Activated CD8-positive, alpha-beta memory T cell treated with anti-CD3 and anti-CD28 coated beads, Interleukin-2, amount 10 ng/mL, durations not matched to agents 7 days and 5 days (primary cell): ENCODE measurements around the gene NDP. TPM values are rescaled to one million over a fixed set of nuclear protein-coding genes. Genes with fewer than 3 reads are reported as not detected.

Experiments used
- ATAC-seq: fragments of 150-1000 bp; cut with Tn5 transposase; one replicate; pipeline ENCODE4 v1.10.0; 2021; ENCODE audit warnings: moderate library complexity
- CTCF ChIA-PET: fragments of 350-600 bp; sonication (Branson Sonifier 250); formaldehyde crosslinking; loops from one replicate; lab custom pipeline; 2021; ENCODE audit warnings: antibody characterized with exemption; lab: Charles Lee
- DNase-seq: peaks from one replicate; pipeline ENCODE4 v3.0.0-alpha.2; 2020
- H3K27ac Mint-ChIP-seq: one replicate; pipeline ENCODE4 v1.8.0; 2021; ENCODE audit warnings: mild to moderate bottlenecking, mixed read lengths
- H3K27me3 Mint-ChIP-seq: one replicate; pipeline ENCODE4 v1.8.0; 2021; ENCODE audit warnings: mixed read lengths
- H3K36me3 Mint-ChIP-seq: one replicate; pipeline ENCODE4 v1.8.0; 2021; ENCODE audit warnings: mild to moderate bottlenecking, mixed read lengths
- H3K4me1 Mint-ChIP-seq: one replicate; pipeline ENCODE4 v1.8.0; 2021; ENCODE audit warnings: mixed read lengths
- H3K4me3 Mint-ChIP-seq: one replicate; pipeline ENCODE4 v1.8.0; 2021; ENCODE audit warnings: mild to moderate bottlenecking, moderate library complexity, mixed read lengths
- H3K9me3 Mint-ChIP-seq: one replicate; pipeline ENCODE4 v1.8.0; 2022; ENCODE audit warnings: low read depth, mixed read lengths
- total RNA-seq, 2 experiments: library from RNA; stranded (reverse); gene quantifications; one replicate each; pipeline ENCODE4 v1.2.3, GENCODE V29; 2021

NDP gene
- total RNA-seq, 2 experiments from 2014 or later: not detected

DNA sequence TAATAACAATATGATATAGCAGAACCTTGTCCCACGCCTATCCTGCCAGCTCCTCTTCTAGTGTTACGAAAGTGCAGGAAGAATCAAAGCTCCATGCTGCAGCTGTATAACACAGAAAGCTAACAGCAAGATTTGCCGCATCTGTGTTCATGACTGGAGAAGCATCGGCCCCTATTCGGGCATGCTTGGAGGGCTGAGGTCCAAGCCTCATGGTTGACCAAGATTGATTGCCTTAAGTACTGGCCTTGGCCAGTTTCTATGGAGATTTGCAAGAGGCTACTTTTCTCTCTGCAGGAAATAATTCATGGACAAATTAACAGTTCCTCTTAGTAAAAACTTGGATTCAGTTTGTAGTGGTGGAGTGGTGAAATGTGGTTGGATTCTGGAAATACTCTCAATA lies 12.9 kb upstream of the NDP start:
- DNase-seq (no peak), ATAC-seq (no peak)
- Mint-ChIP-seq H3K4me3 (no peak overlapping the region), H3K36me3 (peaks cover under 1% of the 10 kb centered on the region), H3K9me3 (no peaks in the 10 kb centered on the region), H3K4me1 (no peaks in the 10 kb centered on the region), H3K27me3 (no peaks in the 10 kb centered on the region), H3K27ac (no peak overlapping the region)
- CTCF ChIA-PET: no interaction called here

DNA sequence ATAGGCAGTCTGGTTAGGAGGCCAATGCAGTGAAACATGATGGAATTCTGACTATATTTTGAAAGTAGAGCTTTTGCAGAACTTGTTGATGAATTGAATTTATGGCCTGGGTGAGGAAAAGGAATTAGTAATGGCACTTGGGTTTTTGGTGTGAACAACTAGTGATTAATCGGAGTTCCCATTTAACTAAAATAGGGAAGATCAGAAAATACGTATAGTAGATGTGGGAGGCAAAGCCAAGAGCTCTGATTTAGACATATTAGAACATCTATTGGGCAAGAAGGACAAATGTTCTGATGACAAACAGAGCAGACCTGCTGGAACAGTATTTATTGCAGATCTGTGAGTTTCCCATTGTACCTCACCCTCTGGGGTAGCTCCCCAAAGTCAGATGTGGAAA lies 12.3 kb upstream of the NDP start:
- no peak overlapping the region for H3K27ac Mint-ChIP-seq
- H3K27me3 Mint-ChIP-seq: no peaks in the 10 kb centered on the region
- no peak for DNase-seq
- no peaks in the 10 kb centered on the region for H3K4me1 Mint-ChIP-seq
- H3K36me3 Mint-ChIP-seq: peaks cover 2% of the 10 kb centered on the region
- CTCF ChIA-PET: no interaction called here
- no peaks in the 10 kb centered on the region for H3K9me3 Mint-ChIP-seq
- ATAC-seq: no peak
- no peak overlapping the region for H3K4me3 Mint-ChIP-seq

DNA sequence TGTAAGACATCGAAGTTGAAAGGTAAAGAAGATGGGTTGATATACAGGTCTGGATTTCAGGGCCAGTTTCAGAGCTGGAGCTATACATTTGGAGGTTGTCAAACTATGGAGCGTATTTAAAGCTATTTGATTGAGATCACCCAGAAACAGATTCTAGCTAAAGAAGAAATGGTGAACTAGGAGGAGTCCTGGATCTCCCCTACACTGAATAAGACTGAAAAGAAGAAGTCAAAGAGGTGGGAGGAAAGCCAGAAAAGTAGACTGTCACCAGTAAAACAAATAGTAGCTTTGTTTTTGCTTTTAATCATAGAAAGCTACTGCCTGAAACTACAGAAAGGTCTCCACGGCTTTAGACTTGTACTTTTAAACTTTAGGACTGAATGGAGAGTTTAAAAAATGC lies 5.0 kb upstream of the NDP start:
- Mint-ChIP-seq H3K36me3 (peaks cover 3% of the 10 kb centered on the region), H3K4me3 (no peak overlapping the region), H3K4me1 (peaks cover 5% of the 10 kb centered on the region), H3K27ac (no peak overlapping the region), H3K27me3 (peaks cover 19% of the 10 kb centered on the region), H3K9me3 (no peaks in the 10 kb centered on the region)
- no peak for ATAC-seq
- CTCF ChIA-PET: no interaction called here
- DNase-seq: no peak

DNA sequence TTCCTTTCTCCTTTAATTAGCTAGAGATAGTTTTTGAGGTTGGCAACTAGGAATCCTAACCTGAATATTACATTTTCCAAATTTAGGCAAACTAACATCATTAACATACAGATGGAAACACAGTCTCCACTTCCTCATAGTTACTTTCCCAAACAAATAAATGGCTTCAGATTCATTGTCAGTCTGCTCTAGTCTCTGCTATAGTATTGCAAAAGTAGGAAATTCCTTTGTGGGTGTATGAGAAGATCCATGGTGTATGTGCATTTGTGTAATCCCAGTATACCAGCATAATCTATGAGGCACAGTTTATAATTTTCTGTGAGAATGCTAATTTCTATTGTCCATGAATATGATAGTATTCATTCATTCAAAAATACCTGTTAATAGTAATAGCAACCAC lies 3.0 kb upstream of the NDP start:
- DNase-seq: no peak
- Mint-ChIP-seq H3K4me1 (peaks cover 6% of the 10 kb centered on the region), H3K27me3 (peaks cover 30% of the 10 kb centered on the region), H3K4me3 (no peak overlapping the region), H3K36me3 (peaks cover 3% of the 10 kb centered on the region), H3K9me3 (no peaks in the 10 kb centered on the region), H3K27ac (no peak overlapping the region)
- CTCF ChIA-PET: no interaction called here
- no peak for ATAC-seq

DNA sequence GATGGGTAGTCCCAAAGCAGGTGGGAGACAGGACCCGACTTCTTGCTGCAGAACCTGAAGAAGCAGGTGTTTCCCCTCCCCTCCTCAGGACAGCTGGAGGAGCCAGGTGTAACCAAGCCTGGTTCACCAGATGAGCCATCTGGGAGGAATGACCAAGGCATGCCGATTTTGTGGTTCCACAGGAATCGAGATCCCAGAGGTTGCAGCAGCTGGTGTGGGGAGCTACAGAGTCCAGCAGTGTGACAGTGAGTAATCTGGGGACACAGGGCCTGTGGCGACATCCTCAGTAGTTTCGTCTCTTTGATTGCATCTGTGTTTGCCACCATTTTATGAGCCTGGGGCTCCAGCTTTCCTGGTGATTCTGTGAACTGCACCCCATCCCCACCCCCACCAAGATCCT lies 2.6 kb upstream of the NDP start:
- Mint-ChIP-seq H3K27me3 (peaks cover 30% of the 10 kb centered on the region), H3K27ac (no peak overlapping the region), H3K36me3 (peaks cover 2% of the 10 kb centered on the region), H3K4me1 (peaks cover 6% of the 10 kb centered on the region), H3K9me3 (no peaks in the 10 kb centered on the region), H3K4me3 (no peak overlapping the region)
- CTCF ChIA-PET: no interaction called here
- DNase-seq (no peak), ATAC-seq (no peak)

DNA sequence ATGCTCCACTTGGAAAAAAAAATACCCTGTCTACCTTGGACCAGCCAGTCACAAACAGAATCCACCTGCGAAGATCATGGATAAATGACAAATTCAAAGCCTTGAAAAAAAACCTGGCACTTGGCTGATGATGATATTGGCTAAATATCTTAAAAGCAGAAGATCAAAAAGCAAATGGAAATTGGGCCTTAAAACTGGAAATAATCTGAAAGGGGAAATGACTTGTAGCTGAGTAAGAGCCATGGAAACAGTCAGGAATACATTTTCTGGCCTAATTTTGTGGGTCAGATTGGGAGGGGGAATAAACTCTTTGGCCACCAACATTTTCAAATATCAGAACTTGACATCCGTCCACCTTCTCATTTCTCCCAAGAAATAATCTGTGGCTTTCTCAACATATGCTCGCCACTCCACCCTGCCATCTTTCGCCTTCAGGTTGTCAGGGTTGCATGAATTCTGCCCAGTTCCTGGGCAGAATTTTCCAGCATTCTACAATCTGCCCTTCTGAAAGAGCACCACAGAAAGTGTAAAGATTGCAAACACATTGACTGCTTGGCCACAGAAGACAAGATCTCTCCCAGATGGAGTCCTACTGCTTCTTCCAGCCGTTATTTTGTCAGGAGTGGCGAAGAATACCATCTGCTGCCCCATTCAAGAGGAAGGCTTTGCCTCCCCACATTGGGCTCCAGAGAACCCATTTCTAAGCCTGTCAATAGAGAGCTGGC lies 1.7 kb upstream of the NDP start:
- Mint-ChIP-seq H3K27me3 (peaks cover 30% of the 10 kb centered on the region), H3K9me3 (no peaks in the 10 kb centered on the region), H3K36me3 (peaks cover 2% of the 10 kb centered on the region), H3K4me1 (peaks cover 6% of the 10 kb centered on the region), H3K27ac (no peak overlapping the region), H3K4me3 (no peak overlapping the region)
- DNase-seq (no peak), ATAC-seq (no peak)
- CTCF ChIA-PET: no interaction called here

DNA sequence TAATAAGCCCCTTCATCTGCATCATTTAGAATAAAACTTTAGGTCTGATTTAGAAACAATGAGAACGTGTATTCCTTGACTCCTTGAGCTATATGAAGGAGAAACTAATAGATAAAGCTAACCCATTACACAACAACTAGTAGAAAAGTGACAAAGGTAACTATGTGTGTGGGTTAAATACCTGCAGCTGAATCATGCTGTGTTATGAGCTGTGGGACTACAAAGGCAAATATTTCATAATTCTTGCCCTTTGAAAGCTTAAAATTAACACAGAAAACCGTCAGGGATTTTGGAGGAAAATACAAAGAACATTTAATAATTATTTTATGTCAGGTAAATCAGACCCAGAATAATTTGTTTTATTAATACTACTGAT lies 898 bp upstream of the NDP start:
- H3K36me3 Mint-ChIP-seq: peaks cover 2% of the 10 kb centered on the region
- H3K4me1 Mint-ChIP-seq: peaks cover 6% of the 10 kb centered on the region
- no peaks in the 10 kb centered on the region for H3K9me3 Mint-ChIP-seq
- ATAC-seq (no peak), DNase-seq (no peak)
- peaks cover 30% of the 10 kb centered on the region for H3K27me3 Mint-ChIP-seq
- no peak overlapping the region for H3K27ac Mint-ChIP-seq
- CTCF ChIA-PET: no interaction called here
- peak overlapping the region; percentile 38 for H3K4me3 Mint-ChIP-seq

DNA sequence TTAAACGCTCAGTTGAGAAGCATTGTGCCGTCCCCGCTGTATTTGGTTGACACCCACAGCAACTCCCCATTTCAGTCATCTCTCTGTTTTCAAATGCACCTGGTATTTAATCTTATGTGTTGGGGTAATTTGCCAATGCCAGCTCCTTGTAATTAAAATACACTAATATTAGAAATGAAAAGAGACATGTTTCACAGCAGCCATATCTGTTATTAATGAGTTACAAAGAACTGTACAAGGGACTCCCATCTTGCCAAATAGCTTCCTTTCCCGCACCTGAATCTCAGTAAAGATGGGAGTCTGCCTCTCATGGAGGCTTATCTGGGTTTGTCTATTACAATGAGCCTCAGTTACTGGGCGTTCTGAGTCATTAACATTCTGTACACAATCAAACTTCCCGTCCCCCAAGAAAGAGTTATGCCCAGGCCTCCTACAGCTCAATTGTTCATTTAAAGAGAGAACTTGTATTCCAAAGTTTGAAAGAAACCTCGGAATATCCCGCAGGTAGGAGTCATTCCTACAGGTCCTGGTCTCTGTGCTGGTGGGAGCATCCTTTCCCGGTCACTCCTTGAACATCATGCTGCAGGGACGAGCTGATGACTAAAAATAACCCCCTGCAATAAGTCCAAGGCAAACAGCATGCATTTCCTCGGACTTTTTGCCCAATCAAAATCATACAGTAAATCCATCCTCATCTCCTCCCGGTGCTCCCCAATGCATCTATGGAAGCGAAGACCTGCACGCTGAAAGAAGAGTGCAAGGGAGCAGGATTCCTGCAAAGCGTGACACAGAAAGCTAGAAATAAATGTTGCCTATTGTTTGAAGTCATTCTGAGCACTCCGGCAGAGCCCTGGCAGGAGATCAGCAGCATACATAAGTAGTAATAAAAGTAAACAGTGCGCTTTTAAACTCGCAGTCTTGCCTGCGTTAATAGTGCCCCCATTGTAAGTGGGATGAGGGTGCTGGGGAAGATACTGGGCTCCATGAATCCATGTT lies 926 bp downstream of the NDP start:
- no peaks in the 10 kb centered on the region for H3K9me3 Mint-ChIP-seq
- H3K4me3 Mint-ChIP-seq: no peak overlapping the region
- no peak for DNase-seq
- peaks cover 6% of the 10 kb centered on the region for H3K4me1 Mint-ChIP-seq
- ATAC-seq: no peak
- peaks cover 30% of the 10 kb centered on the region for H3K27me3 Mint-ChIP-seq
- CTCF ChIA-PET: no interaction called here
- no peak overlapping the region for H3K27ac Mint-ChIP-seq
- H3K36me3 Mint-ChIP-seq: no peaks in the 10 kb centered on the region

DNA sequence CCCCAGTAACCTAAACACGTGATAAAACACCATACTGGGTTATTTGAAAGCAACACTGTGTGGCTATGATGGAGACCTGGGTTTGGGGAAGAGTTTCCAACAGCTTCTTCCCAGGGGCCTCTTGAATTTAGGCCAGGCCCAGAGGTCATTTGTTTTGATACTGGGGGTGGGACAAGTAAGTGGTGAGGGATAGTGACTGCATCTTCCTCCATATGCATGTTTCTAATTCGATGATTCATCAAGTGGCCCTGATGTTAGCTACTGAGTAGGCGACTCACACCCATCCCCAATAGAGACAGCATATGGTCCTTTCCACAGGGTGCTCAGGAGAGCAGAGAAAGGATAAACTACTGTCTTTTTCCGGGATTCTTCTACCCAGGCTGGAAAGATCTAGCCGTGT lies 2.7 kb downstream of the NDP start:
- no peaks in the 10 kb centered on the region for H3K36me3 Mint-ChIP-seq
- no peak for DNase-seq
- H3K27ac Mint-ChIP-seq: no peak overlapping the region
- ATAC-seq: no peak
- CTCF ChIA-PET: no interaction called here
- H3K9me3 Mint-ChIP-seq: no peaks in the 10 kb centered on the region
- H3K4me3 Mint-ChIP-seq: no peak overlapping the region
- peaks cover 6% of the 10 kb centered on the region for H3K4me1 Mint-ChIP-seq
- peaks cover 30% of the 10 kb centered on the region for H3K27me3 Mint-ChIP-seq

DNA sequence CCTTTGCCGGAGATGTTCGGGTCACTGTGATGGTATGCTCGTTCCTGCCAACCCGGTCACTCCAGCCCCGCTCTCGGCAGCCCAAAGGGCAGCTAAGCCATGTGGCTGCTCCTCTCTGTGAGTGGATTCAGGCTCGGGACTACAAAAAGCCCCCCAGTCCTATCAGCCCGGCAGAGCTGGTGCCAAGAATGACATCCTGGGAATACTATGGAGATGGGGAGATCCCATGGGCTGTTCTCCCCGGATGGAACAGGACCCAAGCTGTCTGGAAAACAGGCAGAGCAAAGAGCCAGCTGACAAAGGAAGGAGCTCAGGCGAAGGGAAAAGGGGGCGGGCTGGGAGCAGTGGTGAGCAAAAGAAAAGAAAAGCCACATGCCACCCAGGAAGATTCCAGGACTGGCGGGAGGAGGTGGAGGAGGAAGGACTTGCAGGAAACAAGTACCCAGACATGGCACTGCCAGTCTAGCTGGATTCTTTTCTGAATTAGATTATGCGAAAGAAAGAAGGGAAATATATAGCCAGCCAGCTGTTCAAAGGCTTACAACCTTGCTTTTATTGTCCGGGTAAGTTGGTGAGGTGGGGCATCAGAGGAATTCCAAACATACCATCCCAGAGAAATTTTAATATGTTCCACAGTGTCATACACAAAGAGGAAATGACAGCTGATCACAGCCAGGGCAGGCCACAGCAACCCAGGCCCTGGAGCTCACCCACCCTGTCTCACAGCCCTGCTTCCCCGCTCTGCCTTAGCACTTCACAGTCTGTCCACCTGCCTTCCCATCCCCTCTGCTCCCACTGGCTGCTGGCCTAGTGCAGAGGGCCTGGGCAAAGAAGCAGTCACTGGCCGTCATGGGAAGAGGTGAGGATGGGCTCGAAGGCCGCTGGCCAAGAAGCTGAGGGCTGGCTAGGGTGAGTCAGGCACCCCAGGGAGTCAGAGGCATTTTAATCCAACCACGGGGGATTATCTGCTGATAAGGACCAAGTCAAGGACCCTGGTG lies 3.4 kb downstream of the NDP start:
- no peak for ATAC-seq
- CTCF ChIA-PET: no interaction called here
- H3K4me1 Mint-ChIP-seq: peaks cover 6% of the 10 kb centered on the region
- DNase-seq: no peak
- no peaks in the 10 kb centered on the region for H3K9me3 Mint-ChIP-seq
- no peaks in the 10 kb centered on the region for H3K36me3 Mint-ChIP-seq
- no peak overlapping the region for H3K4me3 Mint-ChIP-seq
- H3K27me3 Mint-ChIP-seq: peaks cover 24% of the 10 kb centered on the region
- no peak overlapping the region for H3K27ac Mint-ChIP-seq

DNA sequence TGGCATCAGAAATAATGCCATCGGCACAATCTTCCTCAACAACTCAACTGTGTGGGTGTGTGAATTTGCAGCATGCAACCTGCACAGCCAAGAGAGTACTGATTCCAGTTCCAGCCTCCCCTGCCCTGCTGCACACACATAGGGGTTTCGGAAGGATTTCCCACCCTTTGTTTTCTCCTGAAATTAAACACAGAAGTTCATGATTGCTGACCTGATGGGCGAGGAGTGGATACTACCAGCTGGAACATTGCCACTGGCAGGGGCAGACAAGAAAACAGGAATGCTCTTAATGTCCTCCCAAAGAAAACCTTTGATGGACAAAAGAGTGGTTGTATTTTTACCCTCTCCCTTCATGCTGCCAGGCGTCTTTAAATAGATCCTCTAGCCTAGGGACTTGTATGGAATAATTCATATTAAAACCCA lies 4.8 kb downstream of the NDP start:
- Mint-ChIP-seq H3K27ac (no peak overlapping the region), H3K9me3 (no peaks in the 10 kb centered on the region), H3K4me1 (peaks cover 6% of the 10 kb centered on the region), H3K27me3 (peaks cover 12% of the 10 kb centered on the region), H3K36me3 (no peaks in the 10 kb centered on the region), H3K4me3 (no peak overlapping the region)
- ATAC-seq (no peak), DNase-seq (no peak)
- CTCF ChIA-PET: no interaction called here

DNA sequence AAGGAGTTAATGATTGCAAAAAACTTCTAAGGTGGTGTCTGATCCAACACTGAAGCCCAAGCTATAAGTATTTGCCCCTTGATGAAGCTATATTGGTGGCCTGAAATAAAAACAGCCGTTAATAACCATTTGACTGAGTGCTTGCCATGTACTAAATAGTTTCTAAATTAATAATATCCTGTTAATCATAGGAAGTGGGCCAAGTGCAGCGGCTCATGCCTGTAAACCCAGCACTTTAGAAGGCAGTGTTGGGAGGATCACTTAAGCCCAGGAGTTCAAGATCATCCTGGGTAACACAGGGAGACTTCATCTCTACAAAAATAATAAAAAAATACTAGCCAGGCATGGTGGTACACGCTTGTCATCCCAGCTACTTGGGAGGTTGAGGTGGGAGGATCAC lies 8.3 kb downstream of the NDP start:
- no peak overlapping the region for H3K4me3 Mint-ChIP-seq
- no peaks in the 10 kb centered on the region for H3K27me3 Mint-ChIP-seq
- H3K4me1 Mint-ChIP-seq: peaks cover 4% of the 10 kb centered on the region
- H3K27ac Mint-ChIP-seq: no peak overlapping the region
- CTCF ChIA-PET: no interaction called here
- H3K9me3 Mint-ChIP-seq: no peaks in the 10 kb centered on the region
- no peaks in the 10 kb centered on the region for H3K36me3 Mint-ChIP-seq
- ATAC-seq (no peak), DNase-seq (no peak)

DNA sequence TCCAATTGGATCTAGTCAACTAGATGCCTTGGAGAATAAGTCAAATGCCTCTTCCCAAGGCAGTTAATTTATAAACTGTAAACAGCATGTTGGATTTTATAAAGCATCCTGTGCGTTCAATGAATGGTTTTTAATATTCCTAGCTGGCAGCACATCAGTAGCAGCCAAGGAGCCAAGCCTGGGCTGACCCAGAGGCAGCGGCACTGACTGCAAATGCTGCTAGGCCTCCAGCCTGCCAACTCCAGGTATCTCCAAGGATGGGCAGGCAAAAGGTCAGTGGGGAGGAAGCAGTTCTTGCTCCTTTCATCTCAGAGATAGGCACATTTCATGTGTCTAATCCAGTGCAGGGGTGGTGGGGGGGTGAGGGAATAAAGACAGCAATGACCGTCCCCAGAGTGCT lies 9.5 kb downstream of the NDP start:
- Mint-ChIP-seq H3K4me1 (peaks cover 4% of the 10 kb centered on the region), H3K9me3 (no peaks in the 10 kb centered on the region), H3K27ac (no peak overlapping the region), H3K4me3 (no peak overlapping the region), H3K36me3 (no peaks in the 10 kb centered on the region), H3K27me3 (no peaks in the 10 kb centered on the region)
- no peak for ATAC-seq
- CTCF ChIA-PET: no interaction called here
- DNase-seq: no peak
